HepG2 (cell line): ENCODE data around the gene TBC1D25. TPM values are rescaled to one million over a fixed set of nuclear protein-coding genes. Genes with fewer than 3 reads are reported as not detected.

Experiments
- DMAP1 ChIP-seq: IDR thresholded peaks from 2 replicates; pipeline ENCODE4 v1.6.1; 2016
- IKZF4 ChIP-seq: sonication (generic); formaldehyde crosslinking; IDR thresholded peaks from 2 replicates; pipeline ENCODE4 v1.5.1; 2020; ENCODE audit warnings: borderline replicate concordance, mild to moderate bottlenecking, low read depth, missing genetic modification reagents; ENCODE audit errors: not compliant biosample characterization
- KAT7 ChIP-seq: IDR thresholded peaks from 2 replicates; pipeline ENCODE4 v1.6.1; 2018; ENCODE audit warnings: borderline replicate concordance, missing compliant biosample characterization
- MTA3 ChIP-seq: sonication (generic); formaldehyde crosslinking; IDR thresholded peaks from 2 replicates; pipeline ENCODE4 v1.4.0; 2020; ENCODE audit warnings: missing genetic modification reagents
- SETDB1 ChIP-seq: sonication (generic); formaldehyde crosslinking; IDR thresholded peaks from 2 replicates; pipeline ENCODE4 v1.5.1; 2020; ENCODE audit warnings: missing genetic modification reagents, mild to moderate bottlenecking, borderline replicate concordance
- SPEN ChIP-seq: sonication (generic); formaldehyde crosslinking; IDR thresholded peaks from 2 replicates; pipeline ENCODE4 v1.5.1; 2020; ENCODE audit warnings: low read depth, mild to moderate bottlenecking, missing genetic modification reagents
- TGIF2 ChIP-seq: IDR thresholded peaks from 2 replicates; pipeline ENCODE4 v1.6.1; 2016; ENCODE audit warnings: control low read depth, missing compliant biosample characterization
- THYN1 ChIP-seq: sonication (generic); formaldehyde crosslinking; IDR thresholded peaks from 2 replicates; pipeline ENCODE4 v1.8.1; 2023; ENCODE audit warnings: low read depth, mild to moderate bottlenecking, moderate library complexity, missing genetic modification reagents, borderline replicate concordance
- ZNF234 ChIP-seq: sonication (generic); formaldehyde crosslinking; conservative IDR thresholded peaks from 2 replicates; pipeline ENCODE4 v1.5.1; 2020; ENCODE audit warnings: mild to moderate bottlenecking, missing genetic modification reagents
- ZNF333 ChIP-seq: sonication (generic); formaldehyde crosslinking; IDR thresholded peaks from 2 replicates; pipeline ENCODE4 v1.4.0; 2020; ENCODE audit warnings: mild to moderate bottlenecking, missing genetic modification reagents, borderline replicate concordance
- ZNF343 ChIP-seq: sonication (generic); formaldehyde crosslinking; IDR thresholded peaks from 2 replicates; pipeline ENCODE4 v1.4.0; 2020; ENCODE audit warnings: mild to moderate bottlenecking, missing genetic modification reagents
- ZNF446 ChIP-seq: sonication (generic); formaldehyde crosslinking; IDR thresholded peaks from 2 replicates; pipeline ENCODE4 v1.5.0; 2020; ENCODE audit warnings: mild to moderate bottlenecking, missing genetic modification reagents
- ZNF782 ChIP-seq: sonication (generic); formaldehyde crosslinking; IDR thresholded peaks from 2 replicates; pipeline ENCODE4 v1.4.0; 2020; ENCODE audit warnings: missing genetic modification reagents, mild to moderate bottlenecking, borderline replicate concordance
- polyA plus RNA-seq, 8 experiments: library from polyadenylated mRNA; depleted of rRNA in 3 of 8; stranded (reverse) in 7 of 8; unstranded in 1 of 8; fragments of >200 nt; fragmentation: Illumina TruSeq in 4 of 8; extraction: Trizol in 4 of 8; gene quantifications; 2 replicates each; pipeline versions ENCODE4 v1.2.1 to v1.2.3, GENCODE V29; 2011 to 2016; ENCODE audit warnings: low read depth in 4 of 8, missing spikeins in 1 of 8, mixed read lengths in 1 of 8; ENCODE audit not compliant: insufficient read depth in 1 of 8
- total RNA-seq, 5 experiments: library from RNA; depleted of rRNA; stranded (reverse); fragments of >200 nt; fragmentation: Illumina TruSeq; extraction: Trizol; gene quantifications; 2 replicates each; pipeline ENCODE4 v1.2.3, GENCODE V29; 2016; ENCODE audit warnings: low read depth in 1 of 5
- TF ChIP-seq, protein P1 (sequence below): sonication (generic); formaldehyde crosslinking; IDR thresholded peaks from 2 replicates; pipeline ENCODE4 v1.5.0; 2020; ENCODE audit warnings: missing genetic modification reagents
- TF ChIP-seq, protein P2 (sequence below): sonication (generic); formaldehyde crosslinking; conservative IDR thresholded peaks from 2 replicates; pipeline ENCODE4 v1.8.0; 2022; ENCODE audit warnings: missing genetic modification reagents
- TF ChIP-seq, protein P3 (sequence below): sonication (generic); formaldehyde crosslinking; IDR thresholded peaks from 2 replicates; pipeline ENCODE4 v1.4.0; 2020; ENCODE audit warnings: mild to moderate bottlenecking, missing genetic modification reagents
- TF ChIP-seq, protein P4 (sequence below): IDR thresholded peaks from 2 replicates; pipeline ENCODE4 v1.6.1; 2016; ENCODE audit warnings: missing compliant biosample characterization, missing genetic modification reagents, borderline replicate concordance

The TBC1D25 gene
- total and polyA plus RNA-seq, 2 of the 13 experiments (the other 11 are each of a cell fraction or from before 2014, with no cell fraction given) = 3.5 to 4.7 TPM

DNA sequence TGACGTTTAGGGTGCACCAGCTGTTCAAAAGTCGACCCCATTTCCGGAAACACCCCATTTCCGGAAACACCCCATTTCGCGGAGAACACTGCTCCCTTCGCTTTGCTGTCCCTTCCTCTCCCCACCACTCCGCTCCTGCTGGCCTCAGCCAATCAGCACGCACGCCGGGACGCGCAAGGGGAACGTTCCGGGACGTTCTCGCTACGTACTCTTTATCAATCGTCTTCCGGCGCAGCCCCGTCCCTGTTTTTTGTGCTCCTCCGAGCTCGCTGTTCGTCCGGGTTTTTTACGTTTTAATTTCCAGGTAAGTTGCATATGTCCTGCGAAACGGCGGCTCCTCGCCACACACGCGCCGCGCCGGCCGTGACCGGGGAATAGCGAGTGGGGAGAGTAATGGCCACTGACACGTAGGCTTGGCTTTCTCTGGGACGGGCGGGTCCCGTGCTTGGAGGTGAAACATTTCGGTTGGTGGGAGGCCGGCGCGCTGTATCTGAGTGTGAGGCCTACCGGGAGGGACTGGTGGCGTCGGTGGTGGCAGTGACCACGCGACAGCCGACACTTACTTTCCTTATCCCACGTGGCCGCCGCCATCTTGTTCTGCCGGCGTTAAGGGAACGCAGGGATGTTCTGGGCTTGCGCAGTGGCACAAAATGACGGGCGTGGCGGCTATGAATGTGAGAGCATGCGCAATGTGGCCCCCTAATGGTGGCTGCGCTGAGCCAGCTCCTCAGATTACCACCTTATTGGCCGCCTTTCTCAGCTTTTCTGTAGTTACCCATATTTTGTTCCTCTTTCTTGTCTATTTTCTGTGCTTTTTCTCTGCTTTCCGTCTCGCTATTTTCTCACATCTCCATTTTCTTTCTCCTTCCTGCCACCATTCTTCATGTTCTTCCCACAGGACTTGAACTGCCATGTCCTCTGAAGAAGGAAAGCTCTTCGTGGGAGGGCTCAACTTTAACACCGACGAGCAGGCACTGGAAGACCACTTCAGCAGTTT is 35.1 kb downstream of the TBC1D25 start, which contains the start of gene RBM3 (continued):
- TF ChIP-seq IKZF4 (peak; percentile 32), THYN1 (CRISPR knock-in tag) (no peak), ZNF333 (CRISPR knock-in tag) (0 out of 2 replicates have a peak, but pooled peaks have one; percentile 57), ZNF343 (no peak), ZNF446 (no peak), SETDB1 (CRISPR knock-in tag) (no peak), MTA3 (CRISPR knock-in tag) (no peak), KAT7 (CRISPR knock-in tag) (no peak; the same call in none of the 2 replicates), ZNF782 (CRISPR knock-in tag) (no peak), ZNF234 (CRISPR knock-in tag) (no peak), DMAP1 (CRISPR knock-in tag) (peak; percentile 99), TGIF2 (CRISPR knock-in tag) (0 out of 2 replicates have a peak, but pooled peaks have one; percentile 11), SPEN (CRISPR knock-in tag) (no peak; the same call in 1 of the 2 replicates)
- TF ChIP-seq, protein P1, sequence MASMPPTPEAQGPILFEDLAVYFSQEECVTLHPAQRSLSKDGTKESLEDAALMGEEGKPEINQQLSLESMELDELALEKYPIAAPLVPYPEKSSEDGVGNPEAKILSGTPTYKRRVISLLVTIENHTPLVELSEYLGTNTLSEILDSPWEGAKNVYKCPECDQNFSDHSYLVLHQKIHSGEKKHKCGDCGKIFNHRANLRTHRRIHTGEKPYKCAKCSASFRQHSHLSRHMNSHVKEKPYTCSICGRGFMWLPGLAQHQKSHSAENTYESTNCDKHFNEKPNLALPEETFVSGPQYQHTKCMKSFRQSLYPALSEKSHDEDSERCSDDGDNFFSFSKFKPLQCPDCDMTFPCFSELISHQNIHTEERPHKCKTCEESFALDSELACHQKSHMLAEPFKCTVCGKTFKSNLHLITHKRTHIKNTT = no peak
- TF ChIP-seq, protein P2, sequence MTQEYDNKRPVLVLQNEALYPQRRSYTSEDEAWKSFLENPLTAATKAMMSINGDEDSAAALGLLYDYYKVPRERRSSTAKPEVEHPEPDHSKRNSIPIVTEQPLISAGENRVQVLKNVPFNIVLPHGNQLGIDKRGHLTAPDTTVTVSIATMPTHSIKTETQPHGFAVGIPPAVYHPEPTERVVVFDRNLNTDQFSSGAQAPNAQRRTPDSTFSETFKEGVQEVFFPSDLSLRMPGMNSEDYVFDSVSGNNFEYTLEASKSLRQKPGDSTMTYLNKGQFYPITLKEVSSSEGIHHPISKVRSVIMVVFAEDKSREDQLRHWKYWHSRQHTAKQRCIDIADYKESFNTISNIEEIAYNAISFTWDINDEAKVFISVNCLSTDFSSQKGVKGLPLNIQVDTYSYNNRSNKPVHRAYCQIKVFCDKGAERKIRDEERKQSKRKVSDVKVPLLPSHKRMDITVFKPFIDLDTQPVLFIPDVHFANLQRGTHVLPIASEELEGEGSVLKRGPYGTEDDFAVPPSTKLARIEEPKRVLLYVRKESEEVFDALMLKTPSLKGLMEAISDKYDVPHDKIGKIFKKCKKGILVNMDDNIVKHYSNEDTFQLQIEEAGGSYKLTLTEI (CRISPR knock-in tag) = no peak
- TF ChIP-seq, protein P3, sequence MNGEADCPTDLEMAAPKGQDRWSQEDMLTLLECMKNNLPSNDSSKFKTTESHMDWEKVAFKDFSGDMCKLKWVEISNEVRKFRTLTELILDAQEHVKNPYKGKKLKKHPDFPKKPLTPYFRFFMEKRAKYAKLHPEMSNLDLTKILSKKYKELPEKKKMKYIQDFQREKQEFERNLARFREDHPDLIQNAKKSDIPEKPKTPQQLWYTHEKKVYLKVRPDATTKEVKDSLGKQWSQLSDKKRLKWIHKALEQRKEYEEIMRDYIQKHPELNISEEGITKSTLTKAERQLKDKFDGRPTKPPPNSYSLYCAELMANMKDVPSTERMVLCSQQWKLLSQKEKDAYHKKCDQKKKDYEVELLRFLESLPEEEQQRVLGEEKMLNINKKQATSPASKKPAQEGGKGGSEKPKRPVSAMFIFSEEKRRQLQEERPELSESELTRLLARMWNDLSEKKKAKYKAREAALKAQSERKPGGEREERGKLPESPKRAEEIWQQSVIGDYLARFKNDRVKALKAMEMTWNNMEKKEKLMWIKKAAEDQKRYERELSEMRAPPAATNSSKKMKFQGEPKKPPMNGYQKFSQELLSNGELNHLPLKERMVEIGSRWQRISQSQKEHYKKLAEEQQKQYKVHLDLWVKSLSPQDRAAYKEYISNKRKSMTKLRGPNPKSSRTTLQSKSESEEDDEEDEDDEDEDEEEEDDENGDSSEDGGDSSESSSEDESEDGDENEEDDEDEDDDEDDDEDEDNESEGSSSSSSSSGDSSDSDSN (CRISPR knock-in tag) = peak; percentile 55; the same call in 1 of the 2 replicates
- TF ChIP-seq, protein P4, sequence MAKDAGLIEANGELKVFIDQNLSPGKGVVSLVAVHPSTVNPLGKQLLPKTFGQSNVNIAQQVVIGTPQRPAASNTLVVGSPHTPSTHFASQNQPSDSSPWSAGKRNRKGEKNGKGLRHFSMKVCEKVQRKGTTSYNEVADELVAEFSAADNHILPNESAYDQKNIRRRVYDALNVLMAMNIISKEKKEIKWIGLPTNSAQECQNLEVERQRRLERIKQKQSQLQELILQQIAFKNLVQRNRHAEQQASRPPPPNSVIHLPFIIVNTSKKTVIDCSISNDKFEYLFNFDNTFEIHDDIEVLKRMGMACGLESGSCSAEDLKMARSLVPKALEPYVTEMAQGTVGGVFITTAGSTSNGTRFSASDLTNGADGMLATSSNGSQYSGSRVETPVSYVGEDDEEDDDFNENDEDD (CRISPR knock-in tag) = peak; percentile 24; the same call in 1 of the 2 replicates
